Esophagus muscularis mucosa (tissue), 4 donors: Measurements from ENCODE around the gene PSMD7. TPM values are rescaled to one million over a fixed set of nuclear protein-coding genes. Genes with fewer than 3 reads are reported as not detected.
A peak's percentile ranks its signal among the peaks of the same experiment; 100 is the strongest.

Source experiments
- DNase-seq: peaks from one replicate; pipeline ENCODE4 v3.0.0-alpha.2; 2017; ENCODE audit errors: extremely low spot score
- H3K27ac ChIP-seq, 4 donors: fragments of 200-600 bp; sonication (generic); replicated peaks in 1 of 4; 1 replicate in 3 of 4; 2 replicates in 1 of 4; pipeline ENCODE4 v1.5.1; 2016 to 2019; ENCODE audit warnings: mild to moderate bottlenecking in 1 of 4
- H3K27me3 ChIP-seq, 4 donors: fragments of 200-600 bp; sonication (generic); one replicate each; pipeline versions ENCODE4 v1.5.1 to v1.6.0; 2016 to 2019
- H3K36me3 ChIP-seq, 4 donors: fragments of 200-600 bp; sonication (generic); one replicate each; pipeline ENCODE4 v1.5.1; 2016 to 2019
- H3K4me1 ChIP-seq, 4 donors: fragments of 200-600 bp; sonication (generic); one replicate each; pipeline ENCODE4 v1.5.1; 2016 to 2019
- H3K4me3 ChIP-seq, 4 donors: fragments of 200-600 bp; sonication (generic); 1 replicate in 2 of 4; 2 replicates in 2 of 4; pipeline ENCODE4 v1.5.1; 2016 to 2019; ENCODE audit warnings: mild to moderate bottlenecking in 4 of 4, moderate library complexity in 1 of 4
- H3K9me3 ChIP-seq, 4 donors: fragments of 200-600 bp; sonication (generic); 1 replicate in 3 of 4; 2 replicates in 1 of 4; pipeline ENCODE4 v1.5.1; 2016 to 2019
- EP300 ChIP-seq: sonication (generic); formaldehyde crosslinking; IDR thresholded peaks from one replicate; pipeline ENCODE4 v1.6.1; 2017; ENCODE audit warnings: antibody characterized with exemption
- POLR2A ChIP-seq: fragments of 450-650 bp; IDR thresholded peaks from one replicate; pipeline ENCODE4 v1.6.1; 2017; ENCODE audit warnings: antibody characterized with exemption, moderate library complexity, mild to moderate bottlenecking, low read depth
- POLR2AphosphoS5 ChIP-seq, 2 donors: sonication (generic); formaldehyde crosslinking; IDR thresholded peaks; one replicate each; pipeline ENCODE4 v1.6.1; 2017; ENCODE audit warnings: antibody characterized with exemption in 2 of 2
- WGBS: methylation state at CpG from one replicate; pipeline ENCODE4 v1.1.5; 2018; 5-methylcytosine and 5-hydroxymethylcytosine counted together
- intact Hi-C: fragments of 100-400 bp; cut with DNase I; formaldehyde crosslinking; loops from one replicate; pipeline ENCODE4 v1.15.1; 2023
- total RNA-seq, 4 donors: library from RNA; depleted of rRNA; stranded (reverse); fragments of >200 nt; gene quantifications; one replicate each; pipeline versions ENCODE4 v1.1.0 to v1.2.1, GENCODE V29; 2016
- TF ChIP-seq, protein P1 (sequence below), 3 experiments: fragments of 200-600 bp in 2 of 3; fragments of 450-650 bp in 1 of 3; sonication (generic) in 2 of 3; IDR thresholded peaks; one replicate each; pipeline ENCODE4 v1.5.1; 2017 to 2019; ENCODE audit warnings: antibody characterized with exemption in 3 of 3, mild to moderate bottlenecking in 2 of 3, moderate library complexity in 1 of 3

Gene PSMD7
- 10 to 100 TPM; 75.6 to 94.4 (median 87.7) TPM for total RNA-seq

- WGBS: under 1% methylated on average over 14 of the region's 60 CpGs
- no peaks in the 10 kb centered on the region for H3K27me3 ChIP-seq
- intact Hi-C loops: loop anchor here (10.0 kb wide), 1 partner anchor 68 kb away; no protein-coding TSS in a partner anchor
- peaks cover 33 to 39% (median 35%) of the 10 kb centered on the region in 4 donors for H3K4me1 ChIP-seq
- DNase-seq: peak; percentile 97
- H3K4me3 ChIP-seq: peak within 1 kb of the TSS; percentile 66 to 94 (median 91)
- H3K27ac ChIP-seq: peak within 1 kb of the TSS; percentile 87 to 93 (median 91)
- peaks cover 0 to 6% (median 2%) of the 10 kb centered on the region in 4 donors for H3K9me3 ChIP-seq
- TF ChIP-seq POLR2A: peak; percentile 71
- TF ChIP-seq EP300: no peak
- peak; percentile 97 to 98 for TF ChIP-seq POLR2AphosphoS5 (IDR thresholded peaks at IDR 0.05)
- H3K36me3 ChIP-seq: peaks cover 14 to 37% (median 26%) of the 10 kb centered on the region in 4 donors
These were observed at the start of gene PSMD7 for GRCh38 chr16:74296432-74297144. PSMD7 (plus strand) TSS chr16:74296814; CDS start chr16:74296915, 101 bp downstream.

DNA sequence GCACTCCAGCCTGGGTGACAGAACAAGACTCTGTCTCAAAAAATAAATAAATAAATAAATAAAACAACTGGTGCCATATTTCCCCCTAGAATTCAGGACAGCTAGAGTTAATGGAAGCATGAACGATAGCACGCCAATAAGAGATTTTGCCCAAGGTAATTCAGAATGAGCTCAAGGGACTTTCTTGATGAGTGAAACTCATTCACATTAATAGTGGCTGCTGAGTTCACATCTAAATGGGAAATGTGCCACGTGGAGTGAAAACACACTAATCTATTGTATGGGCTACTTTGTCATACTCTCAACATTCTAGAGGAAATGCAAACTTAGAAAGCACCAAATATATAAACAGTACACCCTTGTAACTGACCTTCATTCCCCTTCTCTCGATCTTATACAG is 47.4 kb upstream of the PSMD7 start:
- TF ChIP-seq, protein P1, sequence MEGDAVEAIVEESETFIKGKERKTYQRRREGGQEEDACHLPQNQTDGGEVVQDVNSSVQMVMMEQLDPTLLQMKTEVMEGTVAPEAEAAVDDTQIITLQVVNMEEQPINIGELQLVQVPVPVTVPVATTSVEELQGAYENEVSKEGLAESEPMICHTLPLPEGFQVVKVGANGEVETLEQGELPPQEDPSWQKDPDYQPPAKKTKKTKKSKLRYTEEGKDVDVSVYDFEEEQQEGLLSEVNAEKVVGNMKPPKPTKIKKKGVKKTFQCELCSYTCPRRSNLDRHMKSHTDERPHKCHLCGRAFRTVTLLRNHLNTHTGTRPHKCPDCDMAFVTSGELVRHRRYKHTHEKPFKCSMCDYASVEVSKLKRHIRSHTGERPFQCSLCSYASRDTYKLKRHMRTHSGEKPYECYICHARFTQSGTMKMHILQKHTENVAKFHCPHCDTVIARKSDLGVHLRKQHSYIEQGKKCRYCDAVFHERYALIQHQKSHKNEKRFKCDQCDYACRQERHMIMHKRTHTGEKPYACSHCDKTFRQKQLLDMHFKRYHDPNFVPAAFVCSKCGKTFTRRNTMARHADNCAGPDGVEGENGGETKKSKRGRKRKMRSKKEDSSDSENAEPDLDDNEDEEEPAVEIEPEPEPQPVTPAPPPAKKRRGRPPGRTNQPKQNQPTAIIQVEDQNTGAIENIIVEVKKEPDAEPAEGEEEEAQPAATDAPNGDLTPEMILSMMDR (IDR thresholded peaks at IDR 0.05): no peak
- TF ChIP-seq POLR2A (no peak), EP300 (no peak), POLR2AphosphoS5 (IDR thresholded peaks at IDR 0.05) (no peak)
- WGBS: 67% methylated on average over 4 of the region's 4 CpGs

DNA sequence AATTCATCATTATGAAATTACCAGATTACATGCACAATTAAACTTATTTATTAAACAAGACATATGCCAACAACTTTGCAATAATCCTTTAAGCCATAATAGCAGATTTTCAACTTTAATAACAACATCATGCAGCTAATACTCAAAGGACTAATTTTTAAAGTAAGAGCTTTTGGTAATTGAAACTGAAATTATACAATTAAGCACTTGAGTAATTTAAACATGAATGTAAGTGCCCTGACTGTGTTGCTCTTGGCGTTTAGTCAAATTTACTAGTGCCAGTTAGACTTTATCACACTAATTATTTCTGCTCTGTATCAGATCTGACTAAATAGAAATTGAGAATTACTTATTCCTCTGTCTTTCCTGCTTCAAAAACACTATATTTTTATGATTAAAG is 46.8 kb upstream of the PSMD7 start:
- Histone ChIP-seq H3K36me3 (no peaks in the 10 kb centered on the region), H3K9me3 (no peaks in the 10 kb centered on the region), H3K27me3 (no peaks in the 10 kb centered on the region), H3K4me1 (no peaks in the 10 kb centered on the region), H3K4me3 (no peak overlapping the region), H3K27ac (no peak overlapping the region)
- TF ChIP-seq EP300 (no peak), POLR2AphosphoS5 (IDR thresholded peaks at IDR 0.05) (no peak), POLR2A (no peak)
- TF ChIP-seq, protein P1 (IDR thresholded peaks at IDR 0.05): no peak
- WGBS: 78% methylated on average over 1 of the region's 1 CpG
- intact Hi-C loops: no loop called here
- no peak for DNase-seq

More for the DNA sequence above, 47.4 kb upstream of the PSMD7 start:
- intact Hi-C loops: no loop called here
- H3K4me3 ChIP-seq: no peak overlapping the region
- DNase-seq: no peak
- no peaks in the 10 kb centered on the region for H3K27me3 ChIP-seq
- no peak overlapping the region for H3K27ac ChIP-seq
- no peaks in the 10 kb centered on the region for H3K36me3 ChIP-seq
- H3K4me1 ChIP-seq: no peaks in the 10 kb centered on the region
- H3K9me3 ChIP-seq: no peaks in the 10 kb centered on the region

- Histone ChIP-seq H3K4me1 (no peaks in the 10 kb centered on the region), H3K36me3 (no peaks in the 10 kb centered on the region), H3K27me3 (no peaks in the 10 kb centered on the region), H3K27ac (no peak overlapping the region), H3K9me3 (no peaks in the 10 kb centered on the region), H3K4me3 (no peak overlapping the region)
- WGBS: 92% methylated on average over 3 of the region's 3 CpGs
- intact Hi-C loops: no loop called here
- TF ChIP-seq POLR2AphosphoS5 (IDR thresholded peaks at IDR 0.05): no peak
- TF ChIP-seq, protein P1 (IDR thresholded peaks at IDR 0.05): no peak
- TF ChIP-seq POLR2A: no peak
- no peak for DNase-seq
These were observed 44.3 kb upstream of the PSMD7 start for GRCh38 chr16:74252329-74252728.

- Histone ChIP-seq H3K27ac (no peak overlapping the region), H3K27me3 (no peaks in the 10 kb centered on the region), H3K9me3 (no peaks in the 10 kb centered on the region), H3K4me1 (no peaks in the 10 kb centered on the region), H3K36me3 (no peaks in the 10 kb centered on the region), H3K4me3 (no peak overlapping the region)
- no peak for DNase-seq
- 69% methylated on average over 6 of the region's 6 CpGs for WGBS
- intact Hi-C loops: no loop called here
- TF ChIP-seq EP300 (no peak), POLR2A (no peak)
These were observed 43.3 kb upstream of the PSMD7 start for GRCh38 chr16:74253161-74253938.
